CD14-positive monocyte (primary cell): Measurements from ENCODE around the gene SUSD4. TPM values are rescaled to one million over a fixed set of nuclear protein-coding genes. Genes with fewer than 3 reads are reported as not detected.

Experiments used
- DNase-seq, 3 donors: peaks; one replicate each; pipeline ENCODE4 v3.0.0-alpha.2; 2011 to 2022
- H2AFZ ChIP-seq: 2 replicates; pipeline ENCODE4 v1.6.0; 2012; ENCODE audit warnings: mild to moderate bottlenecking, low read depth, low read length, inconsistent platforms; ENCODE audit not compliant: insufficient read depth, poor library complexity, severe bottlenecking
- H3K27ac ChIP-seq, 2 donors: 1 replicate in 1 of 2; 2 replicates in 1 of 2; pipeline ENCODE4 v1.5.1; 2012 to 2013; ENCODE audit warnings: low read length in 2 of 2, control low read depth in 1 of 2, inconsistent platforms in 1 of 2, low read depth in 1 of 2, mild to moderate bottlenecking in 1 of 2
- H3K27me3 ChIP-seq, 2 donors: one replicate each; pipeline versions ENCODE4 v1.6.0 to v1.6.1; 2011 to 2013; ENCODE audit warnings: low read length in 2 of 2; ENCODE audit not compliant: control insufficient read depth in 2 of 2, insufficient read depth in 2 of 2
- H3K36me3 ChIP-seq, 2 donors: replicated peaks in 1 of 2; 1 replicate in 1 of 2; 2 replicates in 1 of 2; pipeline versions ENCODE4 v1.5.1 to v1.6.1; 2012 to 2013; ENCODE audit warnings: low read length in 2 of 2, control low read depth in 1 of 2, inconsistent platforms in 1 of 2, mild to moderate bottlenecking in 1 of 2; ENCODE audit not compliant: insufficient read depth in 2 of 2, control insufficient read depth in 1 of 2
- H3K4me1 ChIP-seq, 2 donors: 1 replicate in 1 of 2; 2 replicates in 1 of 2; pipeline versions ENCODE4 v1.5.1 to v1.6.1; 2012 to 2013; ENCODE audit warnings: low read length in 2 of 2, control low read depth in 1 of 2, inconsistent platforms in 1 of 2, mild to moderate bottlenecking in 1 of 2, moderate library complexity in 1 of 2; ENCODE audit not compliant: insufficient read depth in 2 of 2, control insufficient read depth in 1 of 2
- H3K4me2 ChIP-seq: replicated peaks from 2 replicates; pipeline ENCODE3; 2012; ENCODE audit warnings: low read length, moderate library complexity, mild to moderate bottlenecking; ENCODE audit not compliant: poor library complexity, severe bottlenecking; ENCODE audit errors: extremely low read depth
- H3K4me3 ChIP-seq, 3 experiments: fragments of 200-600 bp in 1 of 3; sonication (generic) in 1 of 3; replicated peaks in 1 of 3; 1 replicate in 2 of 3; 2 replicates in 1 of 3; pipeline ENCODE4 v1.5.1; 2011 to 2013; ENCODE audit warnings: low read length in 3 of 3, mild to moderate bottlenecking in 3 of 3, control low read depth in 2 of 3, low read depth in 2 of 3, inconsistent platforms in 1 of 3, moderate library complexity in 1 of 3
- H3K79me2 ChIP-seq: 2 replicates; pipeline ENCODE4 v1.6.0; 2012; ENCODE audit warnings: mild to moderate bottlenecking, control low read depth, inconsistent platforms, low read length, moderate library complexity; ENCODE audit not compliant: insufficient read depth
- H3K9ac ChIP-seq: 2 replicates; pipeline ENCODE4 v1.6.0; 2017; ENCODE audit warnings: low read length, mild to moderate bottlenecking; ENCODE audit not compliant: insufficient read depth, poor library complexity, severe bottlenecking
- H3K9me3 ChIP-seq, 2 donors: replicated peaks in 1 of 2; 1 replicate in 1 of 2; 2 replicates in 1 of 2; pipeline versions ENCODE4 v1.5.1 to v1.6.1; 2012 to 2013; ENCODE audit warnings: low read length in 2 of 2, control low read depth in 1 of 2; ENCODE audit not compliant: control insufficient read depth in 1 of 2, insufficient read depth in 1 of 2
- H4K20me1 ChIP-seq: 2 replicates; pipeline ENCODE4 v1.6.0; 2012; ENCODE audit warnings: mild to moderate bottlenecking, low read length, control low read depth, moderate library complexity; ENCODE audit not compliant: insufficient read depth
- H3K27ac Mint-ChIP-seq, 7 donors: one replicate each; pipeline ENCODE4 v1.8.0; 2020; ENCODE audit warnings: mild to moderate bottlenecking in 7 of 7, mixed read lengths in 7 of 7, moderate library complexity in 6 of 7, inconsistent platforms in 2 of 7
- H3K27me3 Mint-ChIP-seq, 3 donors: one replicate each; pipeline ENCODE4 v1.8.0; 2021 to 2022; ENCODE audit warnings: low read depth in 3 of 3, mild to moderate bottlenecking in 3 of 3, mixed read lengths in 3 of 3, moderate library complexity in 3 of 3, inconsistent platforms in 1 of 3
- H3K36me3 Mint-ChIP-seq, 2 donors: one replicate each; pipeline ENCODE4 v1.8.0; 2020; ENCODE audit warnings: mixed read lengths in 2 of 2, inconsistent platforms in 1 of 2, mild to moderate bottlenecking in 1 of 2
- H3K4me1 Mint-ChIP-seq: one replicate; pipeline ENCODE4 v1.8.0; 2020; ENCODE audit warnings: mild to moderate bottlenecking, mixed read lengths
- H3K4me3 Mint-ChIP-seq, 2 donors: one replicate each; pipeline ENCODE4 v1.8.0; 2020; ENCODE audit warnings: mild to moderate bottlenecking in 2 of 2, mixed read lengths in 2 of 2, moderate library complexity in 1 of 2
- H3K9me3 Mint-ChIP-seq, 7 donors: one replicate each; pipeline ENCODE4 v1.8.0; 2020 to 2022; ENCODE audit warnings: mixed read lengths in 7 of 7, mild to moderate bottlenecking in 6 of 7, moderate library complexity in 6 of 7, inconsistent platforms in 2 of 7
- CTCF ChIP-seq: fragments of 200-600 bp; IDR thresholded peaks from one replicate; pipeline ENCODE4 v1.8.0; 2022; ENCODE audit warnings: antibody characterized with exemption, mild to moderate bottlenecking
- WGBS: methylation state at CpG from one replicate; pipeline ENCODE4 v1.1.5; 2013; ENCODE audit warnings: missing lambda C conversion rate; ENCODE audit not compliant: insufficient coverage; 5-methylcytosine and 5-hydroxymethylcytosine counted together
- intact Hi-C, 2 donors: fragments of 100-400 bp; cut with micrococcal nuclease; formaldehyde crosslinking; loops; one replicate each; pipeline versions ENCODE4 v1.15.0 to v1.15.1; 2023
- polyA plus RNA-seq, 3 donors: library from polyadenylated mRNA; depleted of rRNA in 1 of 3; unstranded in 2 of 3; stranded (reverse) in 1 of 3; fragments of 300-500 nt in 2 of 3; fragments of >200 nt in 1 of 3; fragmentation: Illumina TruSeq in 2 of 3; gene quantifications; 1 replicate in 2 of 3; 2 replicates in 1 of 3; pipeline ENCODE4 v1.2.3, GENCODE V29; 2012 to 2021

Gene SUSD4
- polyA plus RNA-seq, 3 donors: 0.34 to 0.92 (median 0.50) TPM

GRCh38 chr1:223322868-223323267 lies 41.1 kb downstream of the SUSD4 start:
- Histone ChIP-seq H3K4me2 (no peak overlapping the region), H3K27me3 (no peaks in the 10 kb centered on the region), H3K79me2 (no peaks in the 10 kb centered on the region), H3K4me3 (no peak overlapping the region), H3K36me3 (no peaks in the 10 kb centered on the region), H4K20me1 (no peaks in the 10 kb centered on the region), H3K9ac (no peak overlapping the region), H3K9me3 (no peaks in the 10 kb centered on the region), H3K4me1 (no peaks in the 10 kb centered on the region), H2AFZ (no peak overlapping the region), H3K27ac (no peak overlapping the region)
- H3K4me1 Mint-ChIP-seq: no peaks in the 10 kb centered on the region
- WGBS: 59% methylated on average over 3 of the region's 3 CpGs
- DNase-seq: no peak
- intact Hi-C loops: no loop called here
- no peaks in the 10 kb centered on the region for H3K36me3 Mint-ChIP-seq
- peaks cover 0 to 2% (median 0%) of the 10 kb centered on the region in 3 donors for H3K27me3 Mint-ChIP-seq
- TF ChIP-seq CTCF: no peak
- H3K9me3 Mint-ChIP-seq: peaks cover 0 to 3% (median 0%) of the 10 kb centered on the region in 7 donors
- no peak overlapping the region for H3K27ac Mint-ChIP-seq
- no peak overlapping the region for H3K4me3 Mint-ChIP-seq

- Mint-ChIP-seq H3K36me3 (no peaks in the 10 kb centered on the region), H3K4me1 (no peaks in the 10 kb centered on the region), H3K4me3 (no peak overlapping the region), H3K9me3 (peaks cover 0 to 6% (median 2%) of the 10 kb centered on the region in 7 donors), H3K27ac (no peak overlapping the region), H3K27me3 (peaks cover 0 to 1% (median 0%) of the 10 kb centered on the region in 3 donors)
- Histone ChIP-seq H2AFZ (no peak overlapping the region), H3K9me3 (no peaks in the 10 kb centered on the region), H3K36me3 (no peaks in the 10 kb centered on the region), H3K4me2 (no peak overlapping the region), H3K4me3 (no peak overlapping the region), H3K27ac (no peak overlapping the region), H3K27me3 (no peaks in the 10 kb centered on the region), H3K9ac (no peak overlapping the region), H3K4me1 (no peaks in the 10 kb centered on the region), H4K20me1 (no peaks in the 10 kb centered on the region), H3K79me2 (no peaks in the 10 kb centered on the region)
- 92% methylated on average over 6 of the region's 6 CpGs for WGBS
- no peak for DNase-seq
- TF ChIP-seq CTCF: no peak
- intact Hi-C loops: no loop called here
Measured at GRCh38 chr1:223320959-223321358, 43.0 kb downstream of the SUSD4 start.
